ENCODE measurements around the gene AKT2.

The AKT2 gene

GRCh38 chr19:40271706-40272105 is 13.4 kb downstream of the AKT2 start:
- DNase-seq = no peak

DNA sequence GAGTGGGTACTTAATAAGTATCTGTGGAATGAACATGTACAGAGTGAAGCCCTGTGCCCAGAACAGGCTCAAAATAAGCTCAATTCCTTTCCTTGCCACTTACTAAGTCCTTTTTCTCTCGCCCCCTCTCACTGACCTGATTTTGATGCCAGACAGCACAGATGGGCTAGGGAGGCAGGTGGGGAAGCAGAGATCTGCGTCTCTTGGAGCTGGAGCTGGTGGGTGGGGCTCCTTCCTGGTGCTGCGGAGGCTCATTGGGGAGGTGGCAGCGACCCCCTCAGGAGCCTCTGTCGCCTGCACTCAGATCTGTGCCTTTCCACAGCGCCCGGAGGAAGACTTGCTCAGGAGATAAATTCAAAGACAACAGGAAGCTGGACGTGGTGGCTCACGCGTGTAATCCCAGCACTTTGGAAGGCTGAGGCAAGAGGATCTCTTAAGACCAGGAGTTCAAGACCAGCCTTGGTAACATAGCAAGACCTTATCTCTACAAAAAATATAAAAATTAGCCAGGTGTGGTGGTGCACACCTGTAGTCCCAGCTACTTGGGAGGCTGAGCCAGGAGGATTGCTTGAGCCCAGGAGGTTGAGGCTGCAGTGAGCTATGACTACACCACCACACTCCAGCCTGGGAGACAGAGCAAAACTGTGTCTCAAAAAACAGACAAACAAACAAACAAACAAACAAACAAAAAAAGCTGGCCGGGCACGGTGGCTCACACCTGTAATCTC is 14.6 kb downstream of the AKT2 start:
- no peak for DNase-seq

- no peak for DNase-seq
Measured at GRCh38 chr19:40269216-40269940, 15.8 kb downstream of the AKT2 start.

- no peak for DNase-seq
Measured at GRCh38 chr19:40267601-40267997, 17.5 kb downstream of the AKT2 start.

GRCh38 chr19:40266912-40267600 is 18.1 kb downstream of the AKT2 start:
- no peak for DNase-seq

DNA sequence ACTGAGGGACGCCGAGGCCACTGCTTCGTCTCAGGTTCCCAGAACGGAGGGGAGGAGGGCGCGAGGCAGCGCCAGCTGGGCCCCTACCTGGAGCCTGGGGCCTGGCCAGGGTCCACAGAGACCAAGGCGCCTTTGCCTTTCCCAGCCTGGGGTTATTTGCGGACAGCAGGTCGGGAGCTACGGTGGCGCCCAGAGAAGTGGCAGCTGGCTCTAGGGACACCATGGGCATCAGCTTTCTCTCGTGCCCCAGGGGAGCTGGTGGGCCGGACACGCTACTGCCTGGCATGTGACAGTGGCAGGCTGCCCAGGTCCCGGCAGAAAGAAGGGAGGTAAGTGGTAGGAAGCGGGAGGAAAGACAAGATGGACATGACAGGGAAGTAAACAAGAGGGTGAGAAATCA is 19.0 kb downstream of the AKT2 start:
- no peak for DNase-seq

- no peak for DNase-seq
Measured at GRCh38 chr19:40265763-40266099, 19.4 kb downstream of the AKT2 start.

DNA sequence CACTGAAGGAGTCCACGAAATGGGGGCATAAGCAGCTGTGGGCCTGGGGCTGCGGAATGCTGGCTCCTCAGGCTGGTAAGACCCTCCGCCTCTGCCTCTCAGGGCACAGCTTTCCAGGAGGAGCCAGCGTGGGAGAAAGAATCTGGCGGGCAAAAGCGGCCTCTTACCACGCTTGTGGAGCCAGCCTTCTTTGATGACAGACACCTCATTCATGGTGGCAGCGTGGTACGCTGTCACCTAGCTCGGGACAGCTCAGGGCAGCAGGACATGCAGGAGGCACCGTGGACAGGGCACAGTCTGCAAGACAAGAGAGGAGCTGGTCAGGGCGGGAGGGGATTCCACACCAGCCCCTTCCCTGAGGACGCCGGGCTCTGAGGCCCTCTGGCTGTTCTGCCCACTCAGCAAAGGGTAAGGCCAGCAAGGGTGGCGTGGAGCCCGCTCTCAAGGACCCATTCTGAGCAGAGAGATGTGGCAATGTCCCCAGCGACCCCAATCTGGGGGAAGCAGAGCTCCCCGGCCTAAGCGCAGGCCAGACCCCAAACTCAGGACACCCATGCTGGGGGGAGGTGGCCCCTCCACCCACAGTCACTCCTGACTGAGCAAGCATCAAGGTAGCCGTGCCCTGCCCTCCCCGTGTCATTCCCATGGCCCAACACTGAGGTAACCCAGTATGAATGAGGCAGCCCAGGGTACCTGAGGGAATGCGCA is 19.9 kb downstream of the AKT2 start:
- no peak for DNase-seq

DNA sequence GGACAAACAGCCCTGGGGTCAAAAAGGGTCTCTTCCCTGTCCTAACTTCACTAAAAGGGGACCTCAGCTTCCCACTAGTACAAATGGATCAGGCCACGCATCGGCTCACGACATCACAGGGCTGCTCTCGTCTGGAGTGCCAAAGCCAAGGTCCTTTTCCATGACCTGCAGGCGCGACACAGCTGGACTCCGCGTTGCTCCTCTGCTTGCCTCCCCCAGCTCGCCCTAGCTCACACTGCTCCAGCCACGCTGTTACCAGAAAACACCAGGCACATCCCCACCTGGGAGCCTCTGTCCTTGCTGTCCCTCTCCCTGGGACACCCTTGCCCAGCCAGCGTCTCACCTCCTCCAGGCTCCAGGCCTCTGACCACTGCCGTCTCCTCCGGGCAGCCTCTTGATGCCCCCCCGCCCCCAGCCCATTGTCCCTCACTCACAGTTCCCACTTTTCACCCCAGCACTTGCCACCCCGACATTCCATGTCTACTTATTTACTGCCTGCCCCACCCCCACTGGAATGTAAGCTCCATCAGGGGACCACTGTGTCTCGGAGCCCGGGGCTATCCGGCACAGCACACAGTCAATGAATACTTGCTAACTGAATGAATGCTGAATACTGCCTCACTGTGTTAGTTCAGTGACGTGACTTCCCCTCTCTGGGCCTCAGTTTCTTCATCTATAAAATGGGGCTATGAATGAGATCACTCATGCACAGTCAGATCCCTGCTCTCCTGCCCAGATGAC is 20.7 kb downstream of the AKT2 start:
- no peak for DNase-seq

GRCh38 chr19:40263440-40264313 is 21.5 kb downstream of the AKT2 start:
- no peak for DNase-seq

- DNase-seq = no peak
Measured at GRCh38 chr19:40262422-40262821, 22.7 kb downstream of the AKT2 start.

DNA sequence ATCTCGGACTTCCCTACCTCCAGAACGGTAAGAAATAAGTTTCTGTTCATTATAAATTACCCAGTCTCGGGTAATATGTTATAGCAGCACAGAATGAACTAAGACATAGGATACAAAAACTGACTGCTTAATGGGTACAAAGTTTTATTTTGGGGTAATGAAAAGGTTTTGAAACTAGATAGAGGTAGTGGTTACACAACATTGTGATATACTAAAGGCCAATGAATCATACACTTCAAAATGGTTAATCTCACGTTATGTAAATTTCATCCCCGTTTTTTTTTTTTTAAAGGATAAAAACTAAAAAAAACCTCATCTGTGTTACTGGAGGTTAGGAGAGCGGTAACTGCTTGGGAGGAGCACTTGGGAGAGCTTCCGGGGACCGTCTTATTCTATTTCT is 23.5 kb downstream of the AKT2 start:
- no peak for DNase-seq

- DNase-seq = no peak
Measured at GRCh38 chr19:40257096-40257517, 28.0 kb downstream of the AKT2 start.

GRCh38 chr19:40256512-40256911 is 28.6 kb downstream of the AKT2 start:
- no peak for DNase-seq

- DNase-seq = no peak
Measured at GRCh38 chr19:40255619-40256166, 29.5 kb downstream of the AKT2 start.

GRCh38 chr19:40254714-40255418 is 30.3 kb downstream of the AKT2 start:
- no peak for DNase-seq

DNA sequence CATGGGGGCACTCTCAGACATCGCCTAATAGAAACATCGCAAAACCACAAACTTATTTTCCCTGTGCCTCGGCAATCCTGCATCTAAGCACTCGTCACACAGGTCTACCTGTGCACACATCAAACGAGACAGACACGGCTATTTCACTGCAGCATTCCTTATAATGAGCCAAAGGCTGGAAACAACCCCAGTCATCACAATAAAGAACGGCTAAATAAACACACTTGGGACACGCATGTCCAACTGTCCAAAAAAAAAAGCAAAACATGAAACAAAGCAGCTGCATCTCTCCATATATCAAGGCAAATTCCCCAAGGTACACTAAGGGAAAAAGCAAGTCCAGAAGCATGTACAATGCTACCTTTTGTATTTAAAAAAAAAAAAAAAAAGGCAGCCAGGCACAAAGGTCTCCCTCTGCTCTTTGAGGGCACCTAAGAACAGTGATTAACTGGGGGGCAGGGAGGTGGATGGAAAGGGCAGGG is 31.5 kb downstream of the AKT2 start:
- no peak for DNase-seq

DNA sequence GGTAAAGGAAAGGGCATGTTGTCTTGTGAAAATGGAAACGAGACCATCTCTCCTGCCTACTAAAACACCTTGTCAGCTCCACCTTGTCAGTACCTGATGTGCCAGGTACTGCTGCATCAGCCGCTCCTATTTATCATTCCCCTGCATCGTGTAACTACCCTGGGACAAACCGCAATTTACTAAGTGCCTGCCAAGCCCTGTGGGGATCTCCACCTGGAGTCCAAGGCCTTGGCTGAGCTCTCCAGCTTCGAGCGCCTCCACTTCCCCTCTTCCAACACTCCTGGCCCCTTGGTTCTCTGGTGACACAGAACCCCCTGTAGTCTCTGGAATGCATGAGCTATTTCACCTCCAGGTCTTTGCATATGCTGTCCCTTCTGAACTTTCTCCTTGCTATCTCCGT is 32.8 kb downstream of the AKT2 start:
- no peak for DNase-seq

DNA sequence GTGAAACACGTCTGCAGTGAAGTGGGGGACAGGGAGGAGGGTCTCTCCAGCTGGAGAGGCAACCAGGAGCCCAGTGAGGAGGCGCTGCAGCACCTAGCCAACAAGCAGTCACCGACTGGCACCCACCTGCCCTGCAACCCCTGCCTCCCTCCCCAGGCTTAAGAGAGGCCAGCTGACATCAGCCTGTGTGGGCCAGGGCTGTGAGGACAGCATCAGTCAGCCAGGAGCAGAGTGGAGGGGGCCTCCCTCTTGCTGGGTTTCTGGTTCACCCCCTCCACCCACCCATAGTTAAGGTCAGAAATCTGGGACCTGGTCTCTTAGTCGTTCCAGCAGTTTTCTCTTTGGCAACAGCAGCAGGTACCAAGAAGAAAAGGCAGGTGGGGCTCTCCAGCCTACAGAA is 33.2 kb downstream of the AKT2 start:
- DNase-seq = no peak

DNA sequence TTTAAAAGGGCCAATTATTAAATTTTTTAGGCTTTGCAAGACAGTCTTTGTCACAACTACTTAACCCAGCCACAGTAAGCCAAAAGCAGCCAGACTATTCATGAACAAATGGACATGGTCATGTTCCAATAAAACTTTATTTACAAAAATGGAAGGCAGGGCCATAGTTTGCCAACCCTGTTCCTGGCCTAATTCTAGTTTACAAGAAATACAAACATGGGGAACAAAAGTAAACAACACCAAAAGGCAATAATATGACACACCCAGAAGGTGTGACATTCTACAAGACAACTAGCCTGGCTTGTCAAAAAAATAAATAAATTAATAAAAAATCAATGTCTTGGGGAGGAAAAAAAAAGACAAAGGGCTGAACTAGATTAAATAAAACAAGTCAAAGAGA is 33.9 kb downstream of the AKT2 start:
- DNase-seq = no peak

DNA sequence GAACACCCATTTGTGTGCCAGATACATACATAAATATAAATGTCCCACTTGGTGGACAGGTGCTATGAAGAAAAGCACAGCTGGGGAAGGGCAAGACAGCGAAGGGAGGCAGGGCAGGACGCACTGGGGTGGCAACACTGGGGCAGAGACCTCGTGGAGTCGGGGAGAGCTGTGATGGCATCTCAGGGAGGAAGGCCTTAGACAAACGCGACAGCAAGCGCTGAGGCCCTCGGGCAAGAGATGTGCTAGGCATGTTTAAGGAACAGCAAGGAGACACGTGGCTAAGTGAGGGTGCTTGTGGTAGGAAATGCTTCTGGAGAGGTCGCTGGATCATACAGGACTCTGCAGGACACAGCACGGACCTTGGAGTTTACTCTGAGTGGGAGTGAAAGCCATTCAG is 35.4 kb downstream of the AKT2 start:
- no peak for DNase-seq
